ENCODE data around the gene HDAC3. TPM values are rescaled to one million over a fixed set of nuclear protein-coding genes. Genes with fewer than 3 reads are reported as not detected.

HDAC3 gene
- polyA plus RNA-seq, 3 donors = 80.5 to 103 (median 82.3) TPM

DNA sequence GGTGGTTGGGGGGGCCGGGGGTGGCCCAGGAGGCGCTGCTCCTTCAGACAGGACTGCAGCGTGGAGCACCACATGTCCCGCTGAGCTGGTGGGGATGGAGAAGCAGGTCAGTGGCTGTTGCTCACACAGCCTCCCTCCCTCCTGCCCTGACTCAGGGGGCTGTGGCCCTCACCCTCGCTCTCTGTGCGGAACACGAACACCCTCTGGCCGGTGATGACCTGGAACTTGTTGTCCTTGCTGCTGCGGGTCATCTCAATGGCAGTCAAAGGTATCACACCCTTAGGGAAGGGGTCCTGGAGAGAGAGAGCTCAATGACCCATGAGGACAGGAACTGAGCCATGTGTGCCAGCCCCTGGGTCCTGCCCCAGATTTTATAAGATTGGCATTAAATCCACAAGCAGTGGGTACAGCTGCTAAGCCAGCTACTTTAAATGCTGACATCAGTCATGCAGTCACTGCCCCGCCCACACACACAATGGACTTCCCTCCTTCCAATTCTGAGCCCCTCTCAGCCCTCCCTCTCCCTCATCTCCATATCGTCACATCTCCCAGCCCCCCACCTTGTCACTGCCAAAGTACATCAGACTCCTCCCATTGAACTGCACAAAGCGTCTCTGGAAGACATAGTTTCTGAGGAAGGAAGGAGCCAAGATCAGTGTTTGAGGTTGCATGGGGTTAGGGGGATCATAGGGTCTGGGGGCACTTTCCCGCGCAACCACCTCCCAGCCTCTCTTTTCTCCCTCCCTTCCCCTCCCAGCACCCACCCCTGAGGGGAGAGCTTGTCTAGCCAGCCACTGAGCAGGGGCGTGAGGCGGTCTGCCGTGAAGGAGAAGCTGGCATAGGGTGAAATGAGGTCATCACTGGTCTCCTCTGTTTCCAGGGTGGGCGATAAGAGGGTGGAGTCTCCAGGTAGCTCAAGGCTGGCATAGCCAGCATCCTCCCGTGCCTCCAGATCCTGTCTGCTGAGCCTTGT, 36.5 kb upstream of the HDAC3 start:
- Histone ChIP-seq H3K9ac (ENCODE audit: insufficient read depth, low read length, poor library complexity, severe bottlenecking) (no peak overlapping the region), H3K36me3 (replicated peaks in 1 of 2; ENCODE audit: control insufficient read depth in 1 of 2, insufficient read depth in 2 of 2, low read length in 2 of 2) (peaks cover 53 to 65% of the 10 kb centered on the region in 2 donors), H4K20me1 (ENCODE audit: insufficient read depth, low read length) (no peaks in the 10 kb centered on the region), H3K4me2 (replicated peaks; ENCODE audit: extremely low read depth, low read length, poor library complexity, severe bottlenecking) (no peak overlapping the region), H3K27me3 (ENCODE audit: control insufficient read depth in 2 of 2, insufficient read depth in 2 of 2, low read length in 2 of 2) (no peaks in the 10 kb centered on the region), H3K4me1 (ENCODE audit: control insufficient read depth in 1 of 2, insufficient read depth in 2 of 2, low read length in 2 of 2) (no peaks in the 10 kb centered on the region), H3K79me2 (ENCODE audit: insufficient read depth, low read length) (no peaks in the 10 kb centered on the region), H2AFZ (ENCODE audit: insufficient read depth, low read depth, low read length, poor library complexity, severe bottlenecking) (no peak overlapping the region), H3K4me3 (replicated peaks in 1 of 3; ENCODE audit: low read depth in 2 of 3, low read length in 3 of 3) (no peak overlapping the region), H3K27ac (ENCODE audit: low read depth in 1 of 2, low read length in 2 of 2) (no peak overlapping the region), H3K9me3 (replicated peaks in 1 of 2; ENCODE audit: control insufficient read depth in 1 of 2, insufficient read depth in 1 of 2, low read length in 2 of 2) (no peaks in the 10 kb centered on the region)
- intact Hi-C loops (cut with micrococcal nuclease) = no loop called here
- peaks cover 0 to 2% (median 0%) of the 10 kb centered on the region in 7 donors for H3K9me3 Mint-ChIP-seq
- H3K27me3 Mint-ChIP-seq (ENCODE audit: low read depth in 3 of 3) = peaks cover 0 to 1% (median 0%) of the 10 kb centered on the region in 3 donors
- H3K27ac Mint-ChIP-seq = peak overlapping the region in 1 of 7 donors; percentile 4
- H3K4me3 Mint-ChIP-seq = no peak overlapping the region
- peaks cover 57 to 58% of the 10 kb centered on the region in 2 donors for H3K36me3 Mint-ChIP-seq
- 92% methylated on average over 3 of the region's 19 CpGs for WGBS (ENCODE audit: insufficient coverage)
- TF ChIP-seq, protein P1, sequence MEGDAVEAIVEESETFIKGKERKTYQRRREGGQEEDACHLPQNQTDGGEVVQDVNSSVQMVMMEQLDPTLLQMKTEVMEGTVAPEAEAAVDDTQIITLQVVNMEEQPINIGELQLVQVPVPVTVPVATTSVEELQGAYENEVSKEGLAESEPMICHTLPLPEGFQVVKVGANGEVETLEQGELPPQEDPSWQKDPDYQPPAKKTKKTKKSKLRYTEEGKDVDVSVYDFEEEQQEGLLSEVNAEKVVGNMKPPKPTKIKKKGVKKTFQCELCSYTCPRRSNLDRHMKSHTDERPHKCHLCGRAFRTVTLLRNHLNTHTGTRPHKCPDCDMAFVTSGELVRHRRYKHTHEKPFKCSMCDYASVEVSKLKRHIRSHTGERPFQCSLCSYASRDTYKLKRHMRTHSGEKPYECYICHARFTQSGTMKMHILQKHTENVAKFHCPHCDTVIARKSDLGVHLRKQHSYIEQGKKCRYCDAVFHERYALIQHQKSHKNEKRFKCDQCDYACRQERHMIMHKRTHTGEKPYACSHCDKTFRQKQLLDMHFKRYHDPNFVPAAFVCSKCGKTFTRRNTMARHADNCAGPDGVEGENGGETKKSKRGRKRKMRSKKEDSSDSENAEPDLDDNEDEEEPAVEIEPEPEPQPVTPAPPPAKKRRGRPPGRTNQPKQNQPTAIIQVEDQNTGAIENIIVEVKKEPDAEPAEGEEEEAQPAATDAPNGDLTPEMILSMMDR (IDR thresholded peaks at IDR 0.05) = no peak
- H3K4me1 Mint-ChIP-seq = no peaks in the 10 kb centered on the region
- DNase-seq = no peak

DNA sequence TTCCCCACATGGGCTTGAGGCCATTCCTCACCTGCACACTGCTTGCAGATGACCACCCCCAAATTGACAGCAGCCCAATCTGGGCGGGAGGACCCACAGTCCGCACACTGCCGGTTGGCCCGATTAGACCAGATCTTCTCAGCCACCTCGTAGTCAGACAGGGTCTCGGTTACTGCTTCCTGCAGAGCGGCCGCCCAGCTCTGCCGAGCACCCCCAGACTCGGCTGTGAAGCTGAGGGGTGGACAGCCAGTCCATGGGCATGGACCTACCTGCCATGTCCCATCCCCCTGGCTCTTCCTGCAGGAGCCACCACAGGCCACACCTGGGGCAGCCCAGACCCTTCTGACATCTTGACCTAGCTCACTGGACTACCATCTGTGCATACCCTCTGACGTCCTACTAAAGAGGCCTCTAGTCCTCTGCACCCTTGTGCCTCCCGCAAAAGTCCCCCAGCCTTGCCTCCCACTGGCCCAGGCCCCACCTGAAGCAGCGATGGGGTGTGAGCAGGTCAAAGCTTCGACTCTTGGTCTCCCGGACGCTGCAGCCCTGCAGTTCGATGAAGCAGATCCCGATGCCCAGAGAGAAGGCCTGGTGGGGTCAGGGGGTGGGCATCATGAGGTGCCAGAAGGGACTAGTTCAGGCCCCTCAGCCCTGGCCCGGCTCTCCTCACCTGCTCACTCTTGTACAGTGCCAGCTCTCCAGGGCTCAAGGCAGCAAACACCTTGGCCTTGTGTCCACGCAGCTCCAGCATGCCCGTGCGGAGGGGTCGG, 35.6 kb upstream of the HDAC3 start:
- Mint-ChIP-seq H3K36me3 (peaks cover 54 to 55% of the 10 kb centered on the region in 2 donors), H3K27ac (peak overlapping the region in 1 of 7 donors; percentile 7), H3K9me3 (no peaks in the 10 kb centered on the region), H3K27me3 (ENCODE audit: low read depth in 3 of 3) (peaks cover 0 to 2% (median 1%) of the 10 kb centered on the region in 3 donors), H3K4me3 (no peak overlapping the region), H3K4me1 (no peaks in the 10 kb centered on the region)
- intact Hi-C loops (cut with micrococcal nuclease) = no loop called here
- Histone ChIP-seq H3K4me2 (replicated peaks; ENCODE audit: extremely low read depth, low read length, poor library complexity, severe bottlenecking) (no peak overlapping the region), H3K36me3 (replicated peaks in 1 of 2; ENCODE audit: control insufficient read depth in 1 of 2, insufficient read depth in 2 of 2, low read length in 2 of 2) (peaks cover 51 to 62% of the 10 kb centered on the region in 2 donors), H3K9me3 (replicated peaks in 1 of 2; ENCODE audit: control insufficient read depth in 1 of 2, insufficient read depth in 1 of 2, low read length in 2 of 2) (no peaks in the 10 kb centered on the region), H3K4me3 (replicated peaks in 1 of 3; ENCODE audit: low read depth in 2 of 3, low read length in 3 of 3) (no peak overlapping the region), H3K79me2 (ENCODE audit: insufficient read depth, low read length) (no peaks in the 10 kb centered on the region), H4K20me1 (ENCODE audit: insufficient read depth, low read length) (no peaks in the 10 kb centered on the region), H3K27ac (ENCODE audit: low read depth in 1 of 2, low read length in 2 of 2) (no peak overlapping the region), H2AFZ (ENCODE audit: insufficient read depth, low read depth, low read length, poor library complexity, severe bottlenecking) (no peak overlapping the region), H3K27me3 (ENCODE audit: control insufficient read depth in 2 of 2, insufficient read depth in 2 of 2, low read length in 2 of 2) (no peaks in the 10 kb centered on the region), H3K4me1 (ENCODE audit: control insufficient read depth in 1 of 2, insufficient read depth in 2 of 2, low read length in 2 of 2) (no peaks in the 10 kb centered on the region), H3K9ac (ENCODE audit: insufficient read depth, low read length, poor library complexity, severe bottlenecking) (no peak overlapping the region)
- WGBS (ENCODE audit: insufficient coverage) = 97% methylated on average over 18 of the region's 23 CpGs
- TF ChIP-seq, protein P1 (IDR thresholded peaks at IDR 0.05) = no peak
- DNase-seq = no peak

Measured in CD14-positive monocyte (primary cell).